HCT116 (cell line): ENCODE results near the gene SLC25A43. TPM values are rescaled to one million over a fixed set of nuclear protein-coding genes. Genes with fewer than 3 reads are reported as not detected.

Experiments used
- ATAC-seq: fragments of 200-7000 bp; cut with Tn5 transposase; 2 replicates; pipeline ENCODE4 v1.9.1; 2020; ENCODE audit warnings: mild to moderate bottlenecking, moderate library complexity
- BruUV-seq: library from RNA; stranded (reverse); fragments of 400-500 nt; replicated peaks from 2 replicates; lab custom pipeline; 2021; lab: Mats Ljungman, UMichigan
- CTCF ChIA-PET: fragments of 300-600 bp; sonication (Branson Sonifier 250); formaldehyde crosslinking; loops from one replicate; lab custom pipeline; 2021; ENCODE audit warnings: antibody characterized with exemption; lab: Charles Lee
- POLR2A ChIA-PET: fragments of 300-600, 350-600 bp; sonication (Branson Sonifier 250); formaldehyde crosslinking; loops from one replicate; lab custom pipeline; 2021; ENCODE audit warnings: antibody characterized with exemption; lab: Charles Lee
- RAD21 ChIA-PET, 2 experiments: fragments of 300-600 bp; sonication (Branson Sonifier 250); formaldehyde crosslinking; loops; one replicate each; lab custom pipeline; 2023; ENCODE audit warnings: low total read pairs in 2 of 2; ENCODE audit not compliant: uncharacterized antibody in 2 of 2, unreplicated experiment in 2 of 2, low non-redundant PET in 1 of 2; lab: Charles Lee
- DNase-seq: peaks from one replicate; pipeline ENCODE4 v3.0.0-alpha.2; 2010; ENCODE audit warnings: low read depth, low spot score
- H2AFZ ChIP-seq: fragments of 200-600 bp; shearing (Covaris generic), sonication (generic); 2 replicates; pipeline ENCODE4 v1.6.1; 2017; ENCODE audit warnings: low read depth, mixed run types, mixed read lengths, antibody characterized with exemption, low read length; ENCODE audit not compliant: poor library complexity, severe bottlenecking
- H3K27ac ChIP-seq: 2 replicates; pipeline ENCODE4 v1.5.1; 2012; ENCODE audit warnings: low read depth, low read length
- H3K27me3 ChIP-seq: fragments of 200-600 bp; sonication (generic); 2 replicates; pipeline ENCODE4 v1.6.1; 2016; ENCODE audit warnings: mixed run types, low read length, mixed read lengths; ENCODE audit not compliant: insufficient read depth
- H3K36me3 ChIP-seq, 2 experiments: fragments of 200-500 bp in 1 of 2; fragments of 200-600 bp in 1 of 2; sonication (Bioruptor generic) in 1 of 2; sonication (generic) in 1 of 2; 2 replicates each; pipeline versions ENCODE4 v1.5.1 to v1.6.1; 2014 to 2016; ENCODE audit warnings: low read length in 2 of 2, inconsistent platforms in 1 of 2, mixed read lengths in 1 of 2, mixed run types in 1 of 2; ENCODE audit not compliant: insufficient read depth in 2 of 2, control insufficient read depth in 1 of 2
- H3K4me1 ChIP-seq, 2 experiments: fragments of 200-600 bp in 1 of 2; sonication (generic) in 1 of 2; 2 replicates each; pipeline versions ENCODE4 v1.5.1 to v1.6.1; 2012 to 2017; ENCODE audit warnings: low read length in 2 of 2, inconsistent platforms in 1 of 2, mild to moderate bottlenecking in 1 of 2, mixed read lengths in 1 of 2, mixed run types in 1 of 2, moderate library complexity in 1 of 2; ENCODE audit not compliant: insufficient read depth in 2 of 2, control insufficient read depth in 1 of 2
- H3K4me2 ChIP-seq: fragments of 200-600 bp; sonication (generic); 2 replicates; pipeline ENCODE4 v1.6.1; 2017; ENCODE audit warnings: mixed run types, low read length, mixed read lengths
- H3K4me3 ChIP-seq, 2 experiments: fragments of 200-600 bp in 1 of 2; sonication (generic) in 1 of 2; replicated peaks in 1 of 2; 2 replicates each; pipeline ENCODE4 v1.5.1; 2011 to 2016; ENCODE audit warnings: low read length in 2 of 2, control low read depth in 1 of 2, low read depth in 1 of 2, mild to moderate bottlenecking in 1 of 2, mixed read lengths in 1 of 2, mixed run types in 1 of 2
- H3K79me2 ChIP-seq: fragments of 200-600 bp; sonication (generic); 2 replicates; pipeline ENCODE4 v1.6.1; 2017; ENCODE audit warnings: mild to moderate bottlenecking, mixed run types, low read length, moderate library complexity, mixed read lengths; ENCODE audit not compliant: insufficient read depth
- H3K9ac ChIP-seq: fragments of 200-600 bp; sonication (generic); 2 replicates; pipeline ENCODE4 v1.6.1; 2016; ENCODE audit warnings: low read length, mixed read lengths
- H3K9me2 ChIP-seq: fragments of 200-600 bp; sonication (generic), shearing (Covaris generic); 2 replicates; pipeline ENCODE4 v1.6.1; 2017; ENCODE audit warnings: mixed run types, mild to moderate bottlenecking, moderate library complexity; ENCODE audit not compliant: insufficient read depth
- H3K9me3 ChIP-seq, 2 experiments: fragments of 200-500 bp in 1 of 2; fragments of 200-600 bp in 1 of 2; sonication (Bioruptor generic) in 1 of 2; sonication (generic) in 1 of 2; 2 replicates each; pipeline ENCODE4 v1.6.1; 2014 to 2017; ENCODE audit warnings: low read length in 2 of 2, mixed read lengths in 2 of 2, inconsistent platforms in 1 of 2, low read depth in 1 of 2, mild to moderate bottlenecking in 1 of 2, mixed run types in 1 of 2, moderate library complexity in 1 of 2; ENCODE audit not compliant: control insufficient read depth in 1 of 2, insufficient read depth in 1 of 2
- H4K20me1 ChIP-seq: fragments of 200-600 bp; sonication (generic), shearing (Covaris generic); 2 replicates; pipeline ENCODE4 v1.6.1; 2017; ENCODE audit warnings: mixed run types, mild to moderate bottlenecking, moderate library complexity; ENCODE audit not compliant: insufficient read depth
- ELF1 ChIP-seq: IDR thresholded peaks from 2 replicates; pipeline ENCODE4 v1.6.1; 2012; ENCODE audit warnings: low read depth, borderline replicate concordance
- EZH2 ChIP-seq: fragments of 200-600 bp; sonication (generic); IDR thresholded peaks from 2 replicates; pipeline ENCODE4 v1.6.1; 2017; ENCODE audit warnings: antibody characterized with exemption, mixed run types
- JUND ChIP-seq: IDR thresholded peaks from 2 replicates; pipeline ENCODE4 v1.6.1; 2012
- SP1 ChIP-seq: IDR thresholded peaks from 2 replicates; pipeline ENCODE4 v1.6.1; 2012; ENCODE audit warnings: low read depth
- SRF ChIP-seq: IDR thresholded peaks from 2 replicates; pipeline ENCODE4 v1.6.1; 2012; ENCODE audit warnings: low read depth
- ZFX ChIP-seq: fragments of 450-650 bp; IDR thresholded peaks from 2 replicates; pipeline ENCODE4 v1.6.1; 2017
- ZNF274 ChIP-seq: fragments of 200-500 bp; sonication (Bioruptor generic); IDR thresholded peaks from 2 replicates; pipeline ENCODE4 v1.6.1; 2014; ENCODE audit warnings: mild to moderate bottlenecking, low read depth, low read length, inconsistent platforms
- intact Hi-C: fragments of 100-400 bp; cut with micrococcal nuclease; formaldehyde crosslinking; loops from 2 replicates; pipeline ENCODE4 v1.10.0; 2022
- total RNA-seq: library from RNA; stranded (reverse); gene quantifications from one replicate; pipeline ENCODE4 v1.2.1, GENCODE V29; 2021; ENCODE audit not compliant: unreplicated experiment
- TF ChIP-seq, protein P1 (sequence below): IDR thresholded peaks from 2 replicates; pipeline ENCODE4 v1.6.1; 2011; ENCODE audit warnings: mild to moderate bottlenecking, low read length, moderate library complexity; ENCODE audit not compliant: insufficient replicate concordance; ENCODE audit errors: extremely low read depth
- TF ChIP-seq, protein P2 (sequence below): IDR thresholded peaks from 2 replicates; pipeline ENCODE4 v1.6.1; 2012; ENCODE audit warnings: low read depth
- TF ChIP-seq, protein P3 (sequence below), 3 experiments: fragments of 200-600 bp in 1 of 3; sonication (generic) in 1 of 3; IDR thresholded peaks in 2 of 3; conservative IDR thresholded peaks in 1 of 3; 2 replicates each; pipeline ENCODE4 v1.5.1; 2012 to 2017; ENCODE audit warnings: low read depth in 2 of 3, low read length in 2 of 3, antibody characterized with exemption in 1 of 3, borderline replicate concordance in 1 of 3, control low read depth in 1 of 3, mild to moderate bottlenecking in 1 of 3, mixed read lengths in 1 of 3, mixed run types in 1 of 3, moderate library complexity in 1 of 3; ENCODE audit not compliant: insufficient read depth in 1 of 3

The SLC25A43 gene
- total RNA-seq, 1 experiment from 2014 or later, result 14.1 TPM

DNA sequence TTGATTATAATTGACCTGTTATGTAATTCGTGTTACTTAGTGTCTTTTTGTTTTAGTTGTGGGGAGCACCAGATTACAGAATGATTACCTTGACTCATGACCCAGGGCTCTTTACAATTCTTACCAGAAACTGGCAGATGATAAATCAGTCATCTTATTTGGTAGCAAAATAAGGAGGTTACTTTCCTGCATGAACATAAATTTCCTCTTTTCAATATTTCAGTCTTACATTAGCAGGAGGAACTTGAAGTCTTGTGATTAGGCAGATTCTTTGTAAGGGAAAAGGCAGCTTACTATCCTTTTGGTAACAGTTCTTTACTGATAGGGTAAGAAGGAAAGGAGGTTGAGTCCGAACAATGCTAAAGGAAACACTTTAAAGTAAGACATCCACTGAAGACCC lies 43.1 kb downstream of the SLC25A43 start:
- no TSS peak for BruUV-seq
- ChIA-PET CTCF (no interaction called here), POLR2A (no interaction called here)

More for the DNA sequence above, 43.1 kb downstream of the SLC25A43 start:
- no peaks in the 10 kb centered on the region for H3K36me3 ChIP-seq
- H3K9ac ChIP-seq, result no peak overlapping the region
- H4K20me1 ChIP-seq, result no peaks in the 10 kb centered on the region
- DNase-seq (no peak), ATAC-seq (no peak)
- RAD21 ChIA-PET, result no interaction called here
- no peaks in the 10 kb centered on the region for H3K79me2 ChIP-seq
- H3K9me3 ChIP-seq, result no peaks in the 10 kb centered on the region
- TF ChIP-seq, protein P1, sequence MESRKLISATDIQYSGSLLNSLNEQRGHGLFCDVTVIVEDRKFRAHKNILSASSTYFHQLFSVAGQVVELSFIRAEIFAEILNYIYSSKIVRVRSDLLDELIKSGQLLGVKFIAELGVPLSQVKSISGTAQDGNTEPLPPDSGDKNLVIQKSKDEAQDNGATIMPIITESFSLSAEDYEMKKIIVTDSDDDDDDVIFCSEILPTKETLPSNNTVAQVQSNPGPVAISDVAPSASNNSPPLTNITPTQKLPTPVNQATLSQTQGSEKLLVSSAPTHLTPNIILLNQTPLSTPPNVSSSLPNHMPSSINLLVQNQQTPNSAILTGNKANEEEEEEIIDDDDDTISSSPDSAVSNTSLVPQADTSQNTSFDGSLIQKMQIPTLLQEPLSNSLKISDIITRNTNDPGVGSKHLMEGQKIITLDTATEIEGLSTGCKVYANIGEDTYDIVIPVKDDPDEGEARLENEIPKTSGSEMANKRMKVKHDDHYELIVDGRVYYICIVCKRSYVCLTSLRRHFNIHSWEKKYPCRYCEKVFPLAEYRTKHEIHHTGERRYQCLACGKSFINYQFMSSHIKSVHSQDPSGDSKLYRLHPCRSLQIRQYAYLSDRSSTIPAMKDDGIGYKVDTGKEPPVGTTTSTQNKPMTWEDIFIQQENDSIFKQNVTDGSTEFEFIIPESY, result no peak
- TF ChIP-seq ZFX, result no peak
- TF ChIP-seq JUND, result no peak
- TF ChIP-seq, protein P2, sequence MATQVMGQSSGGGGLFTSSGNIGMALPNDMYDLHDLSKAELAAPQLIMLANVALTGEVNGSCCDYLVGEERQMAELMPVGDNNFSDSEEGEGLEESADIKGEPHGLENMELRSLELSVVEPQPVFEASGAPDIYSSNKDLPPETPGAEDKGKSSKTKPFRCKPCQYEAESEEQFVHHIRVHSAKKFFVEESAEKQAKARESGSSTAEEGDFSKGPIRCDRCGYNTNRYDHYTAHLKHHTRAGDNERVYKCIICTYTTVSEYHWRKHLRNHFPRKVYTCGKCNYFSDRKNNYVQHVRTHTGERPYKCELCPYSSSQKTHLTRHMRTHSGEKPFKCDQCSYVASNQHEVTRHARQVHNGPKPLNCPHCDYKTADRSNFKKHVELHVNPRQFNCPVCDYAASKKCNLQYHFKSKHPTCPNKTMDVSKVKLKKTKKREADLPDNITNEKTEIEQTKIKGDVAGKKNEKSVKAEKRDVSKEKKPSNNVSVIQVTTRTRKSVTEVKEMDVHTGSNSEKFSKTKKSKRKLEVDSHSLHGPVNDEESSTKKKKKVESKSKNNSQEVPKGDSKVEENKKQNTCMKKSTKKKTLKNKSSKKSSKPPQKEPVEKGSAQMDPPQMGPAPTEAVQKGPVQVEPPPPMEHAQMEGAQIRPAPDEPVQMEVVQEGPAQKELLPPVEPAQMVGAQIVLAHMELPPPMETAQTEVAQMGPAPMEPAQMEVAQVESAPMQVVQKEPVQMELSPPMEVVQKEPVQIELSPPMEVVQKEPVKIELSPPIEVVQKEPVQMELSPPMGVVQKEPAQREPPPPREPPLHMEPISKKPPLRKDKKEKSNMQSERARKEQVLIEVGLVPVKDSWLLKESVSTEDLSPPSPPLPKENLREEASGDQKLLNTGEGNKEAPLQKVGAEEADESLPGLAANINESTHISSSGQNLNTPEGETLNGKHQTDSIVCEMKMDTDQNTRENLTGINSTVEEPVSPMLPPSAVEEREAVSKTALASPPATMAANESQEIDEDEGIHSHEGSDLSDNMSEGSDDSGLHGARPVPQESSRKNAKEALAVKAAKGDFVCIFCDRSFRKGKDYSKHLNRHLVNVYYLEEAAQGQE, result no peak
- TF ChIP-seq SRF, result no peak
- no peak for TF ChIP-seq ZNF274
- TF ChIP-seq SP1, result no peak
- no peak for TF ChIP-seq EZH2
- no peak for TF ChIP-seq ELF1
- TF ChIP-seq, protein P3, sequence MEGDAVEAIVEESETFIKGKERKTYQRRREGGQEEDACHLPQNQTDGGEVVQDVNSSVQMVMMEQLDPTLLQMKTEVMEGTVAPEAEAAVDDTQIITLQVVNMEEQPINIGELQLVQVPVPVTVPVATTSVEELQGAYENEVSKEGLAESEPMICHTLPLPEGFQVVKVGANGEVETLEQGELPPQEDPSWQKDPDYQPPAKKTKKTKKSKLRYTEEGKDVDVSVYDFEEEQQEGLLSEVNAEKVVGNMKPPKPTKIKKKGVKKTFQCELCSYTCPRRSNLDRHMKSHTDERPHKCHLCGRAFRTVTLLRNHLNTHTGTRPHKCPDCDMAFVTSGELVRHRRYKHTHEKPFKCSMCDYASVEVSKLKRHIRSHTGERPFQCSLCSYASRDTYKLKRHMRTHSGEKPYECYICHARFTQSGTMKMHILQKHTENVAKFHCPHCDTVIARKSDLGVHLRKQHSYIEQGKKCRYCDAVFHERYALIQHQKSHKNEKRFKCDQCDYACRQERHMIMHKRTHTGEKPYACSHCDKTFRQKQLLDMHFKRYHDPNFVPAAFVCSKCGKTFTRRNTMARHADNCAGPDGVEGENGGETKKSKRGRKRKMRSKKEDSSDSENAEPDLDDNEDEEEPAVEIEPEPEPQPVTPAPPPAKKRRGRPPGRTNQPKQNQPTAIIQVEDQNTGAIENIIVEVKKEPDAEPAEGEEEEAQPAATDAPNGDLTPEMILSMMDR (IDR thresholded peaks at IDR 0.05 in 2 of 3, conservative IDR thresholded peaks at IDR 0.05 in 1 of 3; ENCODE audit: borderline replicate concordance in 1 of 3, insufficient read depth in 1 of 3, low read depth in 2 of 3, low read length in 2 of 3), result no peak
- H3K27me3 ChIP-seq, result no peaks in the 10 kb centered on the region
- intact Hi-C loops, result no loop called here
- H3K4me3 ChIP-seq, result no peak overlapping the region
- H3K4me2 ChIP-seq, result no peak overlapping the region
- no peaks in the 10 kb centered on the region for H3K4me1 ChIP-seq
- H3K27ac ChIP-seq, result no peak overlapping the region
- H2AFZ ChIP-seq, result no peak overlapping the region
- no peaks in the 10 kb centered on the region for H3K9me2 ChIP-seq
